Measurements from ENCODE around the gene RAB27A. TPM values are rescaled to one million over a fixed set of nuclear protein-coding genes. Genes with fewer than 3 reads are reported as not detected.

The RAB27A gene
- total RNA-seq, 1 donor from 2014 or later, result 12.4 TPM

Other genes starting within 250 kb of the RAB27A start
- gene RSL24D1, start 92.9 kb downstream of the RAB27A start, total RNA-seq, result 46.4 and 54.7 TPM in 2 replicates
- gene PIGBOS1, start 29.3 kb upstream of the RAB27A start, total RNA-seq, result 8.0 and 11.7 TPM in 2 replicates
- gene PIGB, start 29.4 kb upstream of the RAB27A start, total RNA-seq, result 7.2 and 12.8 TPM in 2 replicates
- gene CCPG1, start 118.5 kb upstream of the RAB27A start, total RNA-seq, result 44.7 and 48.8 TPM in 2 replicates
- gene PIERCE2, start 118.7 kb upstream of the RAB27A start, total RNA-seq, result 0.29 and 2.0 TPM in 2 replicates
- 8.1 and 9.4 TPM in 2 replicates for gene DNAAF4, start 218.4 kb upstream of the RAB27A start, total RNA-seq

All from glomerular endothelial cell (primary cell).